WI38 (cell line): ENCODE measurements around the gene TOMM40L.

Experiments used
- H3K4me3 ChIP-seq: 2 replicates; pipeline ENCODE4 v1.5.1; 2011; ENCODE audit warnings: low read depth, mild to moderate bottlenecking, control low read depth, low read length
- TF ChIP-seq, protein P1 (sequence below): IDR thresholded peaks from 2 replicates; pipeline ENCODE4 v1.5.1; 2012; ENCODE audit warnings: low read depth, mild to moderate bottlenecking, control low read depth, low read length

TOMM40L gene

DNA sequence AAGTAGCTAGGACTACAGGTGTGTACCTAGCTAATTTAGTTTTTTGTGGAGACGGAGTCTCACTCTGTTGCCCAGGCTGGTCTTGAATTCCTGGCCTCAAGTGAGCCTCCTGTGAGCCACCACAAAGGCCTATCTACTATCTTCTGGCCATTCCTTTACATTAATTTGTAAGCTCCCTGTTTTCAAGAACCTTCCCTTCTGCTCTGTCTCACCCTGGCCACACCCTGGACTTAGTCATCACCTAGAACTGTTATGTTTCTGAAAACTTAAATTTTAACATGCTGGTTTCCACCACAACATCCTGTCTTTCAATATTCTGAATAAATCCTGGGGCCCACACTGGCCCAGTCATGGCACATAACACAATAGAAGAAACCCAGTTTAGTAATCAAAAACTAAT lies 43.6 kb upstream of the TOMM40L start:
- no peak overlapping the region for H3K4me3 ChIP-seq
- TF ChIP-seq, protein P1, sequence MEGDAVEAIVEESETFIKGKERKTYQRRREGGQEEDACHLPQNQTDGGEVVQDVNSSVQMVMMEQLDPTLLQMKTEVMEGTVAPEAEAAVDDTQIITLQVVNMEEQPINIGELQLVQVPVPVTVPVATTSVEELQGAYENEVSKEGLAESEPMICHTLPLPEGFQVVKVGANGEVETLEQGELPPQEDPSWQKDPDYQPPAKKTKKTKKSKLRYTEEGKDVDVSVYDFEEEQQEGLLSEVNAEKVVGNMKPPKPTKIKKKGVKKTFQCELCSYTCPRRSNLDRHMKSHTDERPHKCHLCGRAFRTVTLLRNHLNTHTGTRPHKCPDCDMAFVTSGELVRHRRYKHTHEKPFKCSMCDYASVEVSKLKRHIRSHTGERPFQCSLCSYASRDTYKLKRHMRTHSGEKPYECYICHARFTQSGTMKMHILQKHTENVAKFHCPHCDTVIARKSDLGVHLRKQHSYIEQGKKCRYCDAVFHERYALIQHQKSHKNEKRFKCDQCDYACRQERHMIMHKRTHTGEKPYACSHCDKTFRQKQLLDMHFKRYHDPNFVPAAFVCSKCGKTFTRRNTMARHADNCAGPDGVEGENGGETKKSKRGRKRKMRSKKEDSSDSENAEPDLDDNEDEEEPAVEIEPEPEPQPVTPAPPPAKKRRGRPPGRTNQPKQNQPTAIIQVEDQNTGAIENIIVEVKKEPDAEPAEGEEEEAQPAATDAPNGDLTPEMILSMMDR, result no peak

DNA sequence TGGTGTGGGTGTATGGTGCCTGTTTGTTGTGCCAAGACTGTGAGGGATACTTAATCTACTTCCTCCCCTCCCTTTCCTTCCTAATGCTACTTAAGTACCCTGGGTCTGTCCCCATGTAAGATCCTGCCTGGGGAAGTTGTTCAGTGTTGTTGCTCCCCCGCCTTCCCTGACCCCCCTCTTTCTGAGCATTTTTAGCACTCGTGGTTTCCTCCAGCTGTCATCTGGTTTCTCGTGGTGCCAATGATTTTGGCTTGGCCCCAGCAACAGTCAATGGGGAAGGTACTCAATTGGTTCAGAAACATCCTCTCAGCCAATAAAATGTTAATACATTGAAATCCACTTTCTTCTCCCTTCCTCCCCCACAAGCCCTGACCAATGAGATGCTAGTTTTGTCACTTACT lies 40.6 kb upstream of the TOMM40L start:
- H3K4me3 ChIP-seq, result no peak overlapping the region
- TF ChIP-seq, protein P1, result no peak

DNA sequence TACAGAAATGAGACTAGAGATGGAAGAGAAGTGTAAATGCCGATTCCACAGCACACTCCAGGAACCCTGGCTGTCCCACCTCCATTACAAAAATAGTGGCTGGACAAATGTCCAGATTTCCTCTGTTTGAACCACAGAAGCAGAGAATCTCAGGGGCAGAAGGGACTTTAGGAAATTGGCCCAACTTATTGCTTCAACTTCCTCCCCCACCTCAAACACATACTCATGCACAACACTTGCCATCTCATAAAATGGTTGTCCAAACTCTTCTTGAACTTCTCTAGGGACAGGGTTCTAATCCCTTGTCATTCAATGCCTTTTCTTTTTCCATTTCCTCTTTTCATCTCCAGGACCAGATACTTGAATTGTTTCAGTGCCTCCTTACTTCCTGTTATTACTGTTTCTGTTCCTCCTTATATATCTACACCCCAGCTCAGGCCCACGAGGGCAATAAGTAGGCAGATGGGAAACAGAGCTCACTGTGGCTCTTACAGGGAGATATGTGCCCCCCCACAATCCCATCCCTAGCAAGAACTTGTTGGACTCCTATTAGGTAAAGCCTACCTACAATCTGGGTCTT lies 40.0 kb upstream of the TOMM40L start:
- H3K4me3 ChIP-seq, result no peak overlapping the region
- TF ChIP-seq, protein P1, result no peak

DNA sequence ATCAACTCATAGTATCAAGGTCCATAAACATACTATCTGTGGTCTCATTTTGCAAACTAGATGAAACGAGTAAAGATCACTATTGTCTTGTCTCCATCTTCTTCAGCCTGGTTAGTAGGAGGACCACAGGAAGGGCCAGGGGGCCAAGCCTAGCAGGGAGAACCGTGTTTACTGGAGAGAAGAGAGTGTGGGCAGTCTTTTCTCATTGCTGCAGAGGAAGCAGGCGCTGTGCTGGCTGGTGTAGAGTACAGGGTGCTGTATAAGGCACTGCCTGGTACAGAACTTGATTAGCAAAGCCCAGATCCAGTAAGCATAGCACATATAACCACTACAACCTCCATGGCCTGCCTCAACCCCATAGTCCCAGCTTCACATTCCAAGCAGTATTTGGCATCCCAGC lies 38.5 kb upstream of the TOMM40L start:
- H3K4me3 ChIP-seq, result no peak overlapping the region
- TF ChIP-seq, protein P1, result no peak

DNA sequence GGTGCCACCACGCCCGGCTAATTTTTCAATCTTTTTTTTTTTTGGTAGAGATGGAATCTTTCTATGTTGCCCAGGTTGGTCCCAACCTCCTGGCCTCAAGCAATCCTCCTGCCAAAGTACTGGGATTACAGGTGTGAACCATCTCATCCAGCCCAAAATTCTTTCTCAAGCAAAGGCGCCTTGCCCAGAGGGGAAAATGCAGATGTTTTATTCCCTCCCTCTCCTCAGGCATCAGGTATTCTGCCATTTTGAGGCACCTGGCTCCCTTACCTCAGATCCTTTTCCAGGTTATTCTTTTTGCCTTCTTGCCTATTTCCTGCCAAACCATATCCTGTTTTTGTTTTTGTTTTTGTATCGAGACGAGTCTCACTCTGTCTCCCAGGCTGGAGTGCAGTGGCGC lies 37.5 kb upstream of the TOMM40L start:
- H3K4me3 ChIP-seq, result no peak overlapping the region
- TF ChIP-seq, protein P1, result no peak

DNA sequence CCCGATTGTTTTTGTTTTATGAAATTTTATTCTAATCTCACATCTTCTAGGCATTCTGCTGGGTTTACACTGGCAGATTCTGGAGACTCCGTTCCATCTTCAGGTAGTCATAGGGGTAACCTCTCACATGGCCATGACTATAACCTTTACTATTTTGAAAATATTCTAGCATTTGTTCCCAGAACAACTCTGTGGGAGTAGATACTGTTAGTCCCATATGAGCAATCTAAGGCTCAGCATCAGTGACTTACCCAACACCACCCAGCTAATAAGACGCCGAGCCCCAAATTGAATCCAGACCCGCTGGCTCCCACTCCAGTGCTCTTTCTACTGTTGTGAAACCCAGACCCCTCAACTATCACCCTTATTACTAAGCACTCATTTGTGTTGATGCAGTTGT lies 36.8 kb upstream of the TOMM40L start:
- TF ChIP-seq, protein P1, result no peak
- no peak overlapping the region for H3K4me3 ChIP-seq

DNA sequence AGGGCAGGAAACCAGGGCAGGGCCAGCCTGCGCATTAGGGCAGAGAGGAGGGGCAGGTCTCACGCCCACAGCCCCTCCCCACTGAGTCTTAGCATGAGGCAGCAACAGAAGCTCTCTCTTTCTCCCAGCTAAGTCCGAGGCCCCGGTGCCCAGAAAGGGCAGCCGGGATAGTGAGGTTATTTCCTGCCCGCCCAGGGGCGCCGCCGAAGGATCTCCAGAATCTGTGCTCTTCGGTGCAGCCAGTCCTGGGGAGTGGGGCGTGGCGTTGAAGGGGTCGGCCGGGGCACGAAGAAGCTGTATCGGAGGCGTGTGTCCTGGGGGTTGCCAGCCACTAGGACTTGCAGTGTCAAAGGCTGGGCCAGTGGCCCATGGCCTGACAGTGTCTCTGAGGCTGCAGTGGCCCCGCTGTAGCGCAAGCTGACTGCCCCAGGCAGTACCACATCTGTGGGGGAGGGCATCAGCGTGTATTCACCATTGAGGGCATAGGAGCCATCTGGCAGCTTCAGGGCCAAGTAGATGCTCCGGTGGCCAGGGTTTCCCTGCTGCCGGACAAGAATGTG lies 34.8 kb upstream of the TOMM40L start:
- H3K4me3 ChIP-seq, result no peak overlapping the region
- TF ChIP-seq, protein P1, result no peak
